NCI-H2196 (cell line): ENCODE data around the gene CCDC174.

ENCODE experiments used
- DNase-seq: peaks from one replicate; lab custom pipeline; 2025; ENCODE audit not compliant: unreplicated experiment; lab: John Stamatoyannopoulos, UW

CCDC174 gene

GRCh38 chr3:14624498-14624897, 27.1 kb upstream of the CCDC174 start:
- no peak for DNase-seq

- no peak for DNase-seq
These were observed 26.1 kb upstream of the CCDC174 start for GRCh38 chr3:14625443-14625842.

- DNase-seq, result no peak
These were observed 23.7 kb upstream of the CCDC174 start for GRCh38 chr3:14627815-14628214.

GRCh38 chr3:14628406-14628805, 23.2 kb upstream of the CCDC174 start:
- DNase-seq, result no peak

- no peak for DNase-seq
These were observed 21.0 kb upstream of the CCDC174 start for GRCh38 chr3:14630404-14631100.

- no peak for DNase-seq
These were observed 20.5 kb upstream of the CCDC174 start for GRCh38 chr3:14631101-14631497.

- no peak for DNase-seq
These were observed 19.7 kb upstream of the CCDC174 start for GRCh38 chr3:14631687-14632441.

- no peak for DNase-seq
These were observed 19.1 kb upstream of the CCDC174 start for GRCh38 chr3:14632442-14632930.

- DNase-seq, result no peak
These were observed 18.1 kb upstream of the CCDC174 start for GRCh38 chr3:14633417-14633816.

- DNase-seq, result peak; percentile 1
These were observed 17.6 kb upstream of the CCDC174 start for GRCh38 chr3:14633819-14634424.

GRCh38 chr3:14634763-14635400, 16.7 kb upstream of the CCDC174 start:
- DNase-seq, result no peak

GRCh38 chr3:14636496-14637087, 15.0 kb upstream of the CCDC174 start:
- no peak for DNase-seq

- no peak for DNase-seq
These were observed 11.4 kb upstream of the CCDC174 start for GRCh38 chr3:14640157-14640562.

- DNase-seq, result no peak
These were observed 10.8 kb upstream of the CCDC174 start for GRCh38 chr3:14640734-14641133.

GRCh38 chr3:14641346-14641745, 10.2 kb upstream of the CCDC174 start:
- no peak for DNase-seq

GRCh38 chr3:14645453-14645852, 6.1 kb upstream of the CCDC174 start:
- no peak for DNase-seq

- DNase-seq, result no peak
These were observed 5.4 kb upstream of the CCDC174 start for GRCh38 chr3:14646131-14646573.

GRCh38 chr3:14646589-14647413, 4.8 kb upstream of the CCDC174 start:
- DNase-seq, result no peak

GRCh38 chr3:14647976-14648955, 3.3 kb upstream of the CCDC174 start:
- DNase-seq, result no peak
